ENCODE measurements around the gene SMARCB1. TPM values are rescaled to one million over a fixed set of nuclear protein-coding genes. Genes with fewer than 3 reads are reported as not detected.

SMARCB1 gene
- total and polyA plus RNA-seq, 12 donors, result 41.3 to 95.5 (median 76.8) TPM

- no peaks in the 10 kb centered on the region for H3K9me3 ChIP-seq (replicated peaks in 1 of 3)
- peak in 2 of 7 donors; percentile 36 to 52 for DNase-seq
- H3K4me3 ChIP-seq, result no peak overlapping the region
- intact Hi-C loops (cut with DNase I), result loop anchor here (5.0 to 10.0 kb wide), 2 partner anchors 82 to 140 kb away; no protein-coding TSS in a partner anchor
- WGBS, 4 donors, result 75 to 87% (median 82%) methylated on average over 7 to 9 of the region's 9 CpGs
- TF ChIP-seq POLR2A (IDR thresholded peaks at IDR 0.05) (no peak), CTCF (IDR thresholded peaks at IDR 0.05) (no peak)
- H3K4me1 ChIP-seq (replicated peaks in 1 of 2), result peaks cover 0 to 33% of the 10 kb centered on the region in 2 donors
- no peaks in the 10 kb centered on the region for H3K27me3 ChIP-seq
- peak overlapping the region in 1 of 5 donors; percentile 13 for H3K27ac ChIP-seq
- no peaks in the 10 kb centered on the region for H3K36me3 ChIP-seq (replicated peaks in 1 of 2)
Measured at GRCh38 chr22:23764899-23765881, 21.6 kb upstream of the SMARCB1 start.

DNA sequence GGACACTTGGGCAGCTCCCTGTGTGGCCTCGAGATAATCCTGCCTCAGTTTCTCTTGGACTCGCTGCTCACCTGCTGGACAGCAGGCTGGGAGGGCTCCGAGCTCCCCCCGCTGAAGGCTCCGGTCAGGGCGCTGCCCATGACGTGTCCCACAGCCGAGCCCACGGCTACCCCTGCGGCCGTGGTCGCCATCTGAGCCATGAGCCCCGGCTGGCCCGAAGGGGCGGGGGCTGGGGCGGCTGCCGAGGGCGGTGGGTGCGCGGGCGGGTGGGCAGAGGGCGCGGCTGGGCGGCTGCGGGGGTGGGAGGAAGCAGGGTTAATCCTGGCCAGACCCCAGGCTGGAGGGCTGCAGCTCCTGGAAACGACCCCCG is 19.5 kb upstream of the SMARCB1 start:
- Histone ChIP-seq H3K9me3 (replicated peaks in 1 of 3) (no peaks in the 10 kb centered on the region), H3K27me3 (no peaks in the 10 kb centered on the region), H3K4me1 (replicated peaks in 1 of 2) (peaks cover 0 to 36% of the 10 kb centered on the region in 2 donors), H3K27ac (peak overlapping the region in 4 of 5 donors; percentile 30 to 88 (median 81)), H3K4me3 (peak overlapping the region in 3 of 4 donors; percentile 60 to 88 (median 61)), H3K36me3 (replicated peaks in 1 of 2) (no peaks in the 10 kb centered on the region)
- no peak for DNase-seq
- intact Hi-C loops (cut with DNase I), result loop anchor here (5.0 to 10.0 kb wide), 2 partner anchors 80 to 142 kb away; no protein-coding TSS in a partner anchor
- 0 to 6% (median 5%) methylated on average over 3 to 27 of the region's 27 CpGs for WGBS, 4 donors
- no peak for TF ChIP-seq CTCF (IDR thresholded peaks at IDR 0.05)
- no peak for TF ChIP-seq POLR2A (IDR thresholded peaks at IDR 0.05)

GRCh38 chr22:23767673-23768548 is 18.9 kb upstream of the SMARCB1 start, which contains the start of gene CHCHD10:
Gene CHCHD10, minus strand, starts transcription at chr22:23767972. Its CDS starts 98 bp downstream, at chr22:23767874.
- H3K27me3 ChIP-seq, result no peaks in the 10 kb centered on the region
- peaks cover 0 to 34% of the 10 kb centered on the region in 2 donors for H3K4me1 ChIP-seq (replicated peaks in 1 of 2)
- peak within 1 kb of the TSS; percentile 13 to 88 (median 74) for H3K27ac ChIP-seq
- peak within 1 kb of the TSS; percentile 47 to 88 (median 60) for H3K4me3 ChIP-seq
- H3K36me3 ChIP-seq (replicated peaks in 1 of 2), result no peaks in the 10 kb centered on the region
- TF ChIP-seq POLR2A (IDR thresholded peaks at IDR 0.05) (peak; percentile 72 to 80), CTCF (IDR thresholded peaks at IDR 0.05) (peak; percentile 59 to 84 (median 75))
- peak; percentile 86 to 92 (median 89) for DNase-seq
- 0 to 1% (median 1%) methylated on average over 7 to 63 of the region's 63 CpGs for WGBS, 4 donors
- intact Hi-C loops (cut with DNase I), result loop anchor here (5.0 to 10.0 kb wide), 2 partner anchors 79 to 143 kb away; no protein-coding TSS in a partner anchor
- no peaks in the 10 kb centered on the region for H3K9me3 ChIP-seq (replicated peaks in 1 of 3)
